GM12801 (cell line): Measurements from ENCODE around the gene WWOX.

ENCODE experiments used
- TF ChIP-seq, protein P1 (sequence below): IDR thresholded peaks from one replicate; pipeline ENCODE4 v1.5.1; 2011; ENCODE audit warnings: control low read depth; ENCODE audit not compliant: insufficient read length; ENCODE audit errors: extremely low read depth

Gene WWOX

DNA sequence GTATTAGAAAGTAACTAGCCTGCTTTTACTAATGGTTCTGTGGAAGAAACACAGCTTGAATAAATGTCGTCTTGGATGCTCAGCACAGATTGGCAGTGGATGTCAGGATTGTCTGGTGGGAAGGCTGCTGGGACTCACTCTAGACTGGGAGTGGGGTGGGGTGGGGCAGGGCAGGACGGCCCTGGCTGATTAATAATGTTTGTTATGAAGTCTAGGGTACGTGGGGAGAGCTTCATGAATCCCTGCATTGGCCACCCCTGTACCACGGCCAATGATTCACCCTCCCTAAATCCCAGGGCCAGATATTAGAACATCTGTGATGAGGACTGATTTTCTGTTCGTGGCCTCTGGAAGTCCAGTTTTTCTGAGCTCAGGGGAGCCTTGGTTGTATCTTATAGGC lies 421.0 kb downstream of the WWOX start:
- TF ChIP-seq, protein P1, sequence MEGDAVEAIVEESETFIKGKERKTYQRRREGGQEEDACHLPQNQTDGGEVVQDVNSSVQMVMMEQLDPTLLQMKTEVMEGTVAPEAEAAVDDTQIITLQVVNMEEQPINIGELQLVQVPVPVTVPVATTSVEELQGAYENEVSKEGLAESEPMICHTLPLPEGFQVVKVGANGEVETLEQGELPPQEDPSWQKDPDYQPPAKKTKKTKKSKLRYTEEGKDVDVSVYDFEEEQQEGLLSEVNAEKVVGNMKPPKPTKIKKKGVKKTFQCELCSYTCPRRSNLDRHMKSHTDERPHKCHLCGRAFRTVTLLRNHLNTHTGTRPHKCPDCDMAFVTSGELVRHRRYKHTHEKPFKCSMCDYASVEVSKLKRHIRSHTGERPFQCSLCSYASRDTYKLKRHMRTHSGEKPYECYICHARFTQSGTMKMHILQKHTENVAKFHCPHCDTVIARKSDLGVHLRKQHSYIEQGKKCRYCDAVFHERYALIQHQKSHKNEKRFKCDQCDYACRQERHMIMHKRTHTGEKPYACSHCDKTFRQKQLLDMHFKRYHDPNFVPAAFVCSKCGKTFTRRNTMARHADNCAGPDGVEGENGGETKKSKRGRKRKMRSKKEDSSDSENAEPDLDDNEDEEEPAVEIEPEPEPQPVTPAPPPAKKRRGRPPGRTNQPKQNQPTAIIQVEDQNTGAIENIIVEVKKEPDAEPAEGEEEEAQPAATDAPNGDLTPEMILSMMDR = no peak

DNA sequence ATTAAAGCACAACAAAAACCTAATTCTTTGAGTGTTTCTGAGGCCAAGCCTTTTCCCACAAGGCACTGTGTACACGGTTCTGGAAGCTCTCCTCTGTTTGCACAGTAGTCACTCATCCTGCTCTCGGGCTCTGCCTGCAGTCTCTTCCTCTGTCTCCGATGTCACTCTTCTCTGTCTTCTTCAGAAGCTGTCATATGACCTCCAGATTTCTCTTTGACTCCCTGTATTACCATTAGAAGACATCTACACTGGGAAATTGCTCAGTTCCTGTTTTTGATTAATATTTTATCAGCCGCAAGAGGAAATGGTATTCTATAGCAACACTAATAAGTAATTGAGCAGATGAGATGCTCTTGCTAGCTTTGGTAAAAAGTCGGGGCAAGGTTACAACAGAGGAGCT lies 422.9 kb downstream of the WWOX start:
- TF ChIP-seq, protein P1 = no peak

DNA sequence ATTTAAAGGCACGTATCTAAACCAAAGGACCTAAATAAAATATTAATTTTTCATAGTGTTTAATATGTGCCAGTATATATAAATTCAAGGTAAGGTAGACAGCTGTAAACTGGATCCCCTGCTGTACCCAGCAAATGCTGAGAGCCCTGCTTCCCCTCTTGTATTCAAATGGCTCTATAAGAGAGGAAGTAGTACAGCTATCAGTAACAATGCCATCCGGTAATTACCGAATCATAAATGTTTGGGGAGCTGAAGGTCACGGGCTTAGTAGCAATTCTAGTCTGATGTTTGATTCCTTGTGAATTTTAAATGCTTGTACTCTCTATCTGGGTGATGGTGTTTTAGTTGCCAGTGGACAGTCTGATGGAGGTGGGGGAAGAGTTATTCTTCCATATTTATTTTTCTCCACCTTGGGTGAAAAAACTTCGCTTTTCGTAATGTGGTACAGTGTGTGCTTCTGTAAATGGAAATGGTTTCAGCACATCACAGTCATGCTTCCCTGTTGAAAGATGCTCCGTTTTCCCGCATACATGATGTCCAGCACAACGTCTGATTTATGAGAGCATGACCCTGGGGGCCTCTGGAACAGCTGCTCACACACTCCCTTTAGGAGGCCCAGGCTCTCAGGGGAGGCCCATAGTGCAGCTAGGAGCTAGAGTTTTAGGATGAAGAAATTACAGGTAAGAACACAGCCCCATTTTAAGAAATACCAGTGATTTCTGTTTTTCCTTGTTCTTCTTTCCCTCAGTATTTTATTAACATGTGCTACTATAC lies 423.9 kb downstream of the WWOX start:
- TF ChIP-seq, protein P1 = no peak

DNA sequence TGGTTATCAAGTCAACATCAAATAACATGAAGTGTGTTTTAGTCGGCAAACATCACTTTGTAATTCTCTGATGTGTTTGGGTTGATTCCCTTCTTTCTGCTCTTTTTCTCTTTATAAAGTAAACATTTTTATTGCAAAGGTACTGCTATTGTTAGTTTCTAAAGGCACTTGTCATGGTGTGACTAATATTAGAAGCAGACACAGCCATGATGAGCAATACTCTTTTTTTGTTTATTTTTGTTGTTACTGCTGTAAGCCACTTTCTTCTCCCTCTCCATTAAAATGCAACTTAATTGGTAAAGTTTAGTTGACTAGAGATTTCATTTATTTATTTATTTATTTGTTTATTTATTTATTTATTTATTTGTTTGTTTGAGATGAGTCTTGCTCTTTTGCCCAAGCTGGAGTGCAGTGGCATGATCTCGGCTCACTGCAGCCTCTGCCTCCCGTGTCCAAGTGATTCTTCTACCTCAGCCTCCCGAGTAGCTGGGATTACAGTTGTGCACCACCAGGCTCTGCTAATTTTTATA lies 424.7 kb downstream of the WWOX start:
- TF ChIP-seq, protein P1 = no peak

DNA sequence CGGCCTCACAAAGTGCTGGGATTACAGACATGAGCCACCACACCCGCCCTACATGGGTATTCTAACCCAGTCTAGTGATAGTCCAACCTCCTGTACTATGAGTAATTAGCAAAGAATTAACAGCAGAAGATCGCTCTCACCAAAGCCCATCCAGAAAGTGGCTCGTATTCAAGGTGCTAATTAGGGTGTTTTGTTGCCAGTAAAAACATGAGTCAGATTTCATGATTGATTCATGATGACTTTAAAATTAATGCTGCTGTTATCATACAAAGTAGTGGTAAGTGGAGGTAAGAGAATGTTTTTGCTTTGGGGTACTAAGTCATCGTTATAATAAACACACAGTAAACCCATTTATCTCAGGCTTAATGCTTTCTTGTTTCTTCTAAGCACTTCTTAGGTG lies 428.8 kb downstream of the WWOX start:
- TF ChIP-seq, protein P1 = no peak

DNA sequence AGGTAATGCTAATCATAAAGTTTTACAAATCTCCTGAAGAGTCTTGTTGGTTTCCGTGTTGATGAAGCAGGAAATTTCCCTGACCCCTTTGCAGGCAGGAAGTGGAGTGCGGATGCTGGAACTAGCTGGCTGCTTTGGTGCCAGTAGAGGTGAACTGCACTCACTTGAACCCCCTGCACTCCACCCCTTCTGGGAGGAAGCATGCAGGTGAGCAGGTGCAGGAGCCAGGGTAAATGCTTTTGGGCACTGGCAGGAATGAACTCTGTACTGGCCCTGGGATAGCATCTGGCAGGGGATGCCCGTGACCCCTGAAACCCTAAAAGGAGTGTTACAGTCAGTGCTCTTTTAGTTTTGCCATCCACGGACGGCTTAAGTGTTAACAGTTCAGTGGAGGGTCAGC lies 430.4 kb downstream of the WWOX start:
- TF ChIP-seq, protein P1 = no peak

DNA sequence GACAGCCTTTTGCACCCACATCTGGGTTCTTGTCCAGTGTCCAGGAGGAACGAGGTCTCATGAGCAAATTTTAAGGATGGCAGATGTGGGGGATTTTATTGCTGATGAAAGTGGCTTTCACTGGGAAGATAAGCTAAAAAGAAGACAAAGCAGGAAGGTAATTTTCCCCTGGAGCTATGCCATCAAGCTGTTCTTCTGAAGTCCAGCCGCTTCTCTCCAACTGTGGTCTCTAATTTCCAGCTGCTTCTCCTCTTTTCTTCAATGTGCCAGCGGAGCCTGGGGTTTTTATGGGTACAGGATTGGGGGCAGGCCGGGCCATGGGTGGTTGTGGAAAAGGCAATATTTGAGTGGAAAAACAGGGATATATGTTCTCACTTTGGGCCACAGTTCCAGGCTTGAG lies 430.8 kb downstream of the WWOX start:
- TF ChIP-seq, protein P1 = no peak
